NOMO-1 (cell line): ENCODE measurements around the gene RACK1.

Experiments used
- DNase-seq, 2 experiments: peaks; one replicate each; lab custom pipeline; 2025; ENCODE audit not compliant: unreplicated experiment in 2 of 2; lab: John Stamatoyannopoulos, UW

The RACK1 gene

DNA sequence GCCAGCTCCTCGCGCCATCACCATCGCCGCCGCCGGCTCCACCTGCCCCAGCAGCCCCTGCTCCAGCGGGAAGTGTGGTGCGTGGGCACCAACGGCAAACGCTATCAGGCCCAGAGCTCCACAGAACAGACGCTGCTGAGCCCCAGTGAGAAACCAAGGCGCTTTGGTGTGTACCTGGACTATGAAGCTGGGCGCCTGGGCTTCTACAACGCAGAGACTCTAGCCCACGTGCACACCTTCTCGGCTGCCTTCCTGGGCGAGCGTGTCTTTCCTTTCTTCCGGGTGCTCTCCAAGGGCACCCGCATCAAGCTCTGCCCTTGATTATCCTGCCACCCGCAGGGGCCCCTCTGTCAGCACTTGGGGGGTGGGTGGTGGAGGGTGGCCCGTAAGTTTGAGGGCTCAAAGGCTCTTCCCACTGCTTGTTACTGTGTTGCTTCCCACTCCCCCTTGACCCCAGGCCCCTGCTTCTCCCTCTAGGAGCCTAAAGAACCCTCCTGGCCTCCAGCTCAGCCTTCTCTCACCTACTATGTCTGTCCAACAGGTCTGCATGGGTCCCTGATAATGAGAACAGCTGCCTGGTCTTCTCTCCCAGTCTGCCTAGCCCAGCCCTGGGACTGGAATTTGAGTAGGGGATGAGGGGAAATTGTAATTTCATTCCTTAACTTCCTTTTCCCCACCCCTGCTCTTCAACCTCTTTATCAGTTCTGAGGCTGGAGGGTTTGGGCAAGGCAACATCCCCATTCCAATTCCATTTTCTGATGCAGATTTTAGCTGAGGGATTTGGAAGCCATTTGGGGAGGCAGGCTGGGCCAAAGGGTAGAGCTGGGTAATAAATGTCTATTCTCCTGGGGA, 9.0 kb downstream of the RACK1 start:
- no peak for DNase-seq

- no peak for DNase-seq
Measured at GRCh38 chr5:181233801-181234454, 9.8 kb downstream of the RACK1 start.

DNA sequence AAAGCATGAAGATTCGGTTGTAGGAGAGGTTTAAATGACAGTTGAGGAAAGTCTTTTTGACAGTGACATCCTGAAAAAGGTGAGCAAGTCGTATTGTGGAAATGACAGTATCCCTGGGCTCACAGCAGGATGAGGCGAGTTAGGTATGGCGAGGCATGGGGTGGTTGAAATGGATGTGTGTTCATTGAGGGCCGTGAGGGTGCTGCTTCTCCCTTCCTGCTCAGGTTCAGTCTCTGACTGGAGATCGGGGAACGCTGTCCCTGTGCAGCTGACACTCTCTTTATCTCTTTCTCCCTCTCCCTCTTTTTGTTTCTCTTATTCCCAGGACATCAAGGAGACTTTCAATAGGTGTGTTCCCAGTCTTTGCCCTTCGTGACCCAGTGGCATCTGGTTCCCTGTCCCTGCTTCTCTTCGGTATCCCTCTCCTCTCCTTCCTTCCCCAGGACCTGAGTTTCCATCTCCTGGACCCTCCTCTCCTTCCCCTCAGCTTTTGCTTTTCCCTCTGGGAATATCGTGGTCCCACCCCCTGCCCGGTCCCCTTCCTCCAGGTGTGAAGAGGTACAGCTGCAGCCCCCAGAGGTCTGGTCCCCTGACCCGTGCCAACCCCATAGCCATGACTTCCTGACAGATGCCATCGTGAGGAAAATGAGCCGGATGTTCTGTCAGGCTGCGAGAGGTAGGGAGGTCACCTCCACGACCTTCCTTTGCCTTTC, 10.5 kb downstream of the RACK1 start:
- DNase-seq = no peak

DNA sequence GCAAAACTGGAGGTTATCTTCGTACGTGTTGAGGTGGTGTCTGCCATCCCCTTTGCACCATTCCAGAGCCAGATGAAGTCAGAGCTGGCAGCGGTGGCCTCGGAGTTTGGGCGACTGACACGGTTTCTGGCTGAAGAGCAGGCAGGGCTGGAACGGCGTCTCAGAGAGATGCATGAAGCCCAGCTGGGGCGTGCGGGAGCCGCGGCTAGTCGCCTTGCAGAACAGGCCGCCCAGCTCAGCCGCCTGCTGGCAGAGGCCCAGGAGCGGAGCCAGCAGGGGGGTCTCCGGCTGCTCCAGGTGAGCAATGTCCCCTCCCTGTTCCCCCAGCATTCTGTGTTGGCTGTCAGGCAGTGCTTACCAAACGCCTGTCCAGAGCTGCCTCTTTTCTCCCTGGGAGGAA, 11.1 kb downstream of the RACK1 start:
- no peak for DNase-seq

- DNase-seq = no peak
Measured at GRCh38 chr5:181231432-181231831, 12.3 kb downstream of the RACK1 start.

DNA sequence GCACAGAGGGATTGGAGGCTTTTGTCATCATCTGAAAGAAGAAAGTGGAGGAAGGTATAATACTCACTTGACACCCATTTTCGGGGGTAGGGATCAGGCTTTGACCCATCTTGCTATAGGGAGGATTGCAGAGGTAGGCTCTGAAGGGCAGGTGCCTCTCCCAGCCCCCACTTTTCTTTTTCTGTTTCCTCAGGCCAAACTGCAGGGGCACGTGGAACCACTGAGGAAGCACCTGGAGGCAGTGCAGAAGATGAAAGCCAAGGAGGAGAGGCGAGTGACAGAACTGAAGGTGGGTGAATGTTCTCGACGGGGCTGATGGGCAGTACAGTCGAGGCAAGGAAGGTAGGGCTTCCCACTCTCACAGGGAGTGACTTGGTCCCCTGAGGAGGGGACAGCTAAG, 13.2 kb downstream of the RACK1 start:
- DNase-seq = no peak

- DNase-seq = no peak
Measured at GRCh38 chr5:181229996-181230395, 13.7 kb downstream of the RACK1 start.

DNA sequence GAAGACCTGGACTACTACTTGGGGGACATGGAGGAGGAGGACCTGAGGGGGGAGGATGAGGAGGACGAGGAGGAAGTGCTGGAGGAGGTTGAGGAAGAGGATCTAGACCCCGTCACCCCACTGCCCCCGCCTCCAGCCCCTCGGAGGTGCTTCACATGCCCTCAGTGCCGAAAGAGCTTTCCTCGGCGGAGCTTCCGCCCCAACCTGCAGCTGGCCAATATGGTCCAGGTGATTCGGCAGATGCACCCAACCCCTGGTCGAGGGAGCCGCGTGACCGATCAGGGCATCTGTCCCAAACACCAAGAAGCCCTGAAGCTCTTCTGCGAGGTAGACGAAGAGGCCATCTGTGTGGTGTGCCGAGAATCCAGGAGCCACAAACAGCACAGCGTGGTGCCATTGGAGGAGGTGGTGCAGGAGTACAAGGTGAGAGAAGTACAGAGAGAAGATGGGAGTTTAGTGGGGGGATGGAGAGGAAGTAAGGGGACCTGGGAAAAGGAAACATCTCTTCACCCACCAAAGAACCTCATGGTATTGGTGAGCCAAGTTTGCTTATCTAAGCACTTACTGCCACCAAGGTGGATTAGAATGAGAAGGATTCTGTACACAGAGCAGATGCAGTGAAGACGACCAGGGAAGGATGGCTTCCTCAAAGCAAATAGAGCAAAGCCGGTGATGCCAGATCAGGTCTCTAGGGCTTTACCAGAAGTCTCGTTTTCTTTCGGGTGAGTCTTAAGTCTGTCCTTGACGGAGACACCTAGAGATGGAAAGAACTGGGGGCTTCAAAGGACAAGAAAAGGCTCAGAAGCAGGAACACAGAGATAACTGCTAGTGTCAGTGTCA, 19.1 kb downstream of the RACK1 start:
- no peak for DNase-seq

GRCh38 chr5:181223729-181224389, 19.8 kb downstream of the RACK1 start:
- no peak for DNase-seq

DNA sequence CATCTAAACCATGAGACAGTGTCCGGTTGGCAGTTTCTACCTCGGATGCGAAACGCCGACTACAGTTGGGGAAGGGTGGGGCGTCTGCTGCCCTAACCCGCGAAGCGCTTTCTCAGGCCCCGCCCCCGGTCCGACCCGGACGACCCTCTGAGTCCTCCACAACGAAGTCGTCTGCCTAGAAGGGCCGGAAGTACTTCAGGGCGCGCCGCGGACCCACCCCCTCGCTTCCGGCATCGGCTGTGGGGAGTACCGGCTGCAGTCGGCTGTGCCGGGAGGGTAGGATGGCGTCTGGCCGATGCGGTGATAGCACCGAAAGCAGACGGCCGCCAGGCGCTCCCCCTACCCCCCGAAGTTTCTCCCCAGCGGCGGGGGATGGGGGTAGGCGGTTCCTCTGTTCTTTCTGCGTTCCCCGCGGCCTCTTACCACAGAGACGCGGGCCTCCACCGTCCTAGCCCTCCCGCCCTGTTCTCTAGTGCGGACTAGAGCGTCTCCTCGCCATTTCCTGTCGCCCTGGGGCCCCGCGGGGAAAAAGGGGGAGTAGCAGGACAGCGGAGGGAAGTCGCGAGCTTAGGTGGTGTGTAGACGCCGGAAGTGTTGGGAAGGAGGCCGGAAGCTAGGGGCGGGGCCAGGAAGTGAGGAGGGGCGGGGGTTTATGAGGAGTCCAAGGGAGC, 20.5 kb downstream of the RACK1 start, which contains the start of gene TRIM41:
Gene TRIM41 (plus strand): TSS at position 224 of the 671 bp plus-strand sequence. CDS start 719 bp downstream, outside the sequence.
- no peak for DNase-seq

- no peak for DNase-seq
Measured at GRCh38 chr5:181222630-181223057, 21.1 kb downstream of the RACK1 start.

GRCh38 chr5:181221792-181222629, 21.7 kb downstream of the RACK1 start:
- no peak for DNase-seq

- DNase-seq = no peak
Measured at GRCh38 chr5:181221105-181221791, 22.5 kb downstream of the RACK1 start.

GRCh38 chr5:181220178-181220515, 23.6 kb downstream of the RACK1 start:
- no peak for DNase-seq

GRCh38 chr5:181219262-181220177, 24.2 kb downstream of the RACK1 start:
- DNase-seq = no peak

DNA sequence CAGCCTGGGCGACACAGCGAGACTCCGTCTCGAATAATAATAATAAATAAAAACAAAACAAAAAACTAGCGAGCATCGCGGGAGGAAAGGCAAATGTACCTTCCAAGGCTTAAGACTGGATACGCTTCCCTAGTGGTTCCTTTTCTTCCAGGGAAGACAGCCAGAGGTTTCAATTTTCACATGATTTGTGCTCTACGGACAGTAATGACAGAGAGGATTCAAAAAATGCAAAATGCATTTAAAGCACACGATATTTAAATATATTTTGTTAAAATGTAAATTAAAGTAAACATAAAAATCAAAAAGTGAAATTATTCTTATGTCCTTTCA, 24.9 kb downstream of the RACK1 start:
- no peak for DNase-seq

DNA sequence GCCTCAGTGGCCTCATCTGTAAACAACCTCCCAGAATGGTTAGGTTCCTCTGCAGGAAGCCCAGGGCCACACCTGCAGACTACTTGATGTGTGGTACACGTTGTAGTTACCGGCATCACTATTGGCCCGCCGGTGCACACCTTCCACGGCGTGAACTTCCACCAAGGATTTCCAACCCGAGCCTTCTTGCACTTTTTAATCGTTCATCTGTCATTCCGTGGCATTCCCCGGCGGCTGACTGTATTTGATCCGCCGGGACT, 26.0 kb downstream of the RACK1 start:
- DNase-seq = no peak
